ENCODE measurements around the gene RAVER1. TPM values are rescaled to one million over a fixed set of nuclear protein-coding genes. Genes with fewer than 3 reads are reported as not detected.
A peak's percentile ranks its signal among the peaks of the same experiment; 100 is the strongest.

Gene RAVER1
- total and polyA plus RNA-seq, 2 of the 8 experiments (the other 6 are each of a cell fraction or from before 2014, with no cell fraction given) = 5.7 to 70.5 TPM

- Histone ChIP-seq H3K18ac (ENCODE audit: extremely low read depth, low read length) (no peak overlapping the region), H3K23ac (ENCODE audit: insufficient read length) (no peak overlapping the region), H2BK15ac (ENCODE audit: low read length) (no peak overlapping the region), H3K79me1 (ENCODE audit: low read depth, low read length) (no peaks in the 10 kb centered on the region), H3K9ac (replicated peaks in 1 of 4; ENCODE audit: extremely low read depth in 1 of 4, low read depth in 3 of 4, low read length in 3 of 4) (no peak overlapping the region), H2AFZ (ENCODE audit: low read length) (no peak overlapping the region), H2BK20ac (ENCODE audit: low read length) (no peak overlapping the region), H2BK5ac (ENCODE audit: low read depth, low read length) (no peak overlapping the region), H4K5ac (ENCODE audit: insufficient read length, low read depth, low read length) (no peak overlapping the region), H3K79me2 (ENCODE audit: control insufficient read depth in 1 of 2, insufficient read depth in 2 of 2, low read length in 2 of 2) (no peaks in the 10 kb centered on the region), H3K4ac (replicated peaks; ENCODE audit: insufficient read length, low read depth, low read length) (no peak overlapping the region), H4K20me1 (replicated peaks in 1 of 2; ENCODE audit: control insufficient read depth in 1 of 2, insufficient read depth in 2 of 2, low read length in 2 of 2) (no peaks in the 10 kb centered on the region), H2AK5ac (ENCODE audit: low read depth, low read length) (no peak overlapping the region), H3K27me3 (replicated peaks in 1 of 4; ENCODE audit: control insufficient read depth in 3 of 4, extremely low read depth in 1 of 4, insufficient read depth in 3 of 4, low read length in 3 of 4) (peaks cover 9 to 25% (median 23%) of the 10 kb centered on the region in 4 experiments), H4K8ac (ENCODE audit: extremely low read depth, insufficient read depth, low read length) (no peak overlapping the region; the same call in 1 of the 2 replicates), H3K4me1 (replicated peaks in 1 of 4; ENCODE audit: control insufficient read depth in 3 of 4, insufficient read depth in 4 of 4, low read length in 3 of 4) (peaks cover 0 to 8% (median 5%) of the 10 kb centered on the region in 4 experiments; a peak in 5 of 7 replicates), H3K14ac (ENCODE audit: insufficient read length) (no peak overlapping the region), H2BK12ac (ENCODE audit: low read depth, low read length) (no peak overlapping the region; the same call in 1 of the 2 replicates), H2BK120ac (replicated peaks; ENCODE audit: low read depth, low read length) (no peak overlapping the region), H4K91ac (replicated peaks; ENCODE audit: insufficient read length, low read length) (peak overlapping the region; percentile 34), H3K23me2 (ENCODE audit: low read depth, low read length) (peaks cover 11% of the 10 kb centered on the region; the same call in 1 of the 2 replicates), H3K9me3 (ENCODE audit: insufficient read depth in 2 of 2, low read depth in 1 of 2, low read length in 1 of 2) (no peaks in the 10 kb centered on the region), H3K27ac (ENCODE audit: low read depth, low read length) (no peak overlapping the region), H3K36me3 (ENCODE audit: control insufficient read depth in 2 of 4, insufficient read depth in 4 of 4, low read length in 3 of 4) (no peaks in the 10 kb centered on the region), H3K4me2 (ENCODE audit: insufficient read depth in 1 of 2, low read depth in 2 of 2, low read length in 2 of 2) (peak overlapping the region; percentile 70 to 75), H3K4me3 (ENCODE audit: extremely low read depth in 1 of 4, insufficient read depth in 2 of 4, low read depth in 3 of 4, low read length in 4 of 4) (peak overlapping the region in 2 of 4 experiments; percentile 30 to 59; a peak in 4 of 8 replicates), H3K56ac (replicated peaks; ENCODE audit: insufficient read length, low read depth, low read length) (no peak overlapping the region)
- FAIRE-seq (no peak), DNase-seq (ENCODE audit: low read depth in 1 of 2, low spot score in 2 of 2) (no peak)
- CTCF ChIA-PET (ENCODE audit: partially characterized antibody) = interaction anchor here (0.7 to 9.4 kb wide), 26 partner anchors 12 to 164 kb away, joined by 3 to 122 read pairs (median 4); partner anchors contain the start of genes ICAM4, ICAM5 and TYK2
- POLR2A ChIA-PET (ENCODE audit: partially characterized antibody) = interaction anchor here (0.6 to 3.3 kb wide), 22 partner anchors 9 to 153 kb away, joined by 3 to 28 read pairs (median 6); partner anchors contain the start of genes DNMT1, ICAM4, ICAM5 and RAVER1
- 79% methylated on average over 5 of the region's 12 CpGs; no CpG with 5 or more reads in 1 of the 2 experiments for WGBS, 2 experiments (ENCODE audit: extremely low coverage in 1 of 2, insufficient coverage in 1 of 2, insufficient read length in 1 of 2, insufficient replicate concordance in 2 of 2, low coverage in 1 of 2, low lambda C conversion rate in 2 of 2, missing lambda C conversion rate in 1 of 2)
- no peak for TF ChIP-seq NANOG (IDR thresholded peaks at IDR 0.05; ENCODE audit: insufficient read depth, low read depth, low read length, poor library complexity, severe bottlenecking)
These were observed 61.7 kb downstream of the RAVER1 start for GRCh38 chr19:10271543-10272086.

Data from H1 (cell line).